HepG2 (cell line): ENCODE results near the gene UTP3. TPM values are rescaled to one million over a fixed set of nuclear protein-coding genes. Genes with fewer than 3 reads are reported as not detected.

ENCODE experiments used
- ERF ChIP-seq: IDR thresholded peaks from 2 replicates; pipeline ENCODE4 v1.6.1; 2018; ENCODE audit warnings: missing biosample characterization, missing genetic modification reagents
- EZH2 ChIP-seq: conservative IDR thresholded peaks from 2 replicates; pipeline ENCODE4 v1.6.1; 2012; ENCODE audit warnings: mild to moderate bottlenecking, low read depth, low read length, moderate library complexity
- GTF3A ChIP-seq: sonication (generic); formaldehyde crosslinking; conservative IDR thresholded peaks from 2 replicates; pipeline ENCODE4 v1.4.0; 2020; ENCODE audit warnings: mild to moderate bottlenecking, missing genetic modification reagents
- KLF12 ChIP-seq: sonication (generic); formaldehyde crosslinking; IDR thresholded peaks from 2 replicates; pipeline ENCODE4 v1.4.0; 2020; ENCODE audit warnings: missing genetic modification reagents, borderline replicate concordance
- KLF15 ChIP-seq: sonication (generic); formaldehyde crosslinking; IDR thresholded peaks from 2 replicates; pipeline ENCODE4 v1.8.1; 2023; ENCODE audit warnings: borderline replicate concordance, mild to moderate bottlenecking, inconsistent platforms, missing genetic modification reagents, mixed read lengths
- MAZ ChIP-seq, 2 experiments: sonication (generic) in 1 of 2; formaldehyde crosslinking in 1 of 2; IDR thresholded peaks; 2 replicates each; pipeline versions ENCODE4 v1.5.0 to v1.6.1; 2012 to 2020; ENCODE audit warnings: low read depth in 2 of 2, mild to moderate bottlenecking in 2 of 2, borderline replicate concordance in 1 of 2, improper control_type of control experiment in 1 of 2, low read length in 1 of 2, missing genetic modification reagents in 1 of 2, moderate library complexity in 1 of 2
- NCOA1 ChIP-seq: sonication (generic); formaldehyde crosslinking; IDR thresholded peaks from 2 replicates; pipeline ENCODE4 v1.9.0; 2021; ENCODE audit warnings: missing genetic modification reagents
- POLR2AphosphoS2 ChIP-seq: IDR thresholded peaks from 2 replicates; pipeline ENCODE4 v1.6.1; 2011; ENCODE audit warnings: low read depth, low read length, improper control_type of control experiment
- RFXAP ChIP-seq: sonication (generic); formaldehyde crosslinking; IDR thresholded peaks from 2 replicates; pipeline ENCODE4 v1.4.0; 2020; ENCODE audit warnings: missing genetic modification reagents, borderline replicate concordance
- SSRP1 ChIP-seq: IDR thresholded peaks from 2 replicates; pipeline ENCODE4 v1.6.1; 2016; ENCODE audit warnings: control low read depth
- THAP7 ChIP-seq: sonication (generic); formaldehyde crosslinking; IDR thresholded peaks from 2 replicates; pipeline ENCODE4 v1.8.1; 2023; ENCODE audit warnings: mild to moderate bottlenecking, missing genetic modification reagents
- WIZ ChIP-seq: sonication (generic); formaldehyde crosslinking; IDR thresholded peaks from 2 replicates; pipeline ENCODE4 v1.5.1; 2020; ENCODE audit warnings: mild to moderate bottlenecking, missing genetic modification reagents
- ZBTB8A ChIP-seq: sonication (generic); formaldehyde crosslinking; IDR thresholded peaks from 2 replicates; pipeline ENCODE4 v1.4.0; 2020; ENCODE audit warnings: mild to moderate bottlenecking, low read depth, missing genetic modification reagents, borderline replicate concordance
- ZHX2 ChIP-seq, 2 experiments: sonication (generic) in 1 of 2; formaldehyde crosslinking in 1 of 2; IDR thresholded peaks; 2 replicates each; pipeline versions ENCODE4 v1.6.1 to v1.9.0; 2014 to 2022; ENCODE audit warnings: antibody characterized with exemption in 1 of 2, borderline replicate concordance in 1 of 2, inconsistent platforms in 1 of 2, low read depth in 1 of 2, missing genetic modification reagents in 1 of 2
- ZNF24 ChIP-seq: fragments of 450-650 bp; IDR thresholded peaks from 2 replicates; pipeline ENCODE4 v1.6.1; 2017; ENCODE audit warnings: antibody characterized with exemption, mild to moderate bottlenecking
- ZSCAN21 ChIP-seq: sonication (generic); formaldehyde crosslinking; IDR thresholded peaks from 2 replicates; pipeline ENCODE4 v1.8.0; 2022; ENCODE audit warnings: mild to moderate bottlenecking, missing genetic modification reagents, moderate library complexity, borderline replicate concordance
- polyA plus RNA-seq, 8 experiments: library from polyadenylated mRNA; depleted of rRNA in 3 of 8; stranded (reverse) in 7 of 8; unstranded in 1 of 8; fragments of >200 nt; fragmentation: Illumina TruSeq in 4 of 8; extraction: Trizol in 4 of 8; gene quantifications; 2 replicates each; pipeline versions ENCODE4 v1.2.1 to v1.2.3, GENCODE V29; 2011 to 2016; ENCODE audit warnings: low read depth in 4 of 8, missing spikeins in 1 of 8, mixed read lengths in 1 of 8; ENCODE audit not compliant: insufficient read depth in 1 of 8
- total RNA-seq, 5 experiments: library from RNA; depleted of rRNA; stranded (reverse); fragments of >200 nt; fragmentation: Illumina TruSeq; extraction: Trizol; gene quantifications; 2 replicates each; pipeline ENCODE4 v1.2.3, GENCODE V29; 2016; ENCODE audit warnings: low read depth in 1 of 5
- TF ChIP-seq, protein P1 (sequence below): sonication (generic); formaldehyde crosslinking; IDR thresholded peaks from 2 replicates; pipeline ENCODE4 v1.8.0; 2022; ENCODE audit warnings: mild to moderate bottlenecking, missing genetic modification reagents, moderate library complexity
- TF ChIP-seq, protein P2 (sequence below): sonication (generic); formaldehyde crosslinking; IDR thresholded peaks from 2 replicates; pipeline ENCODE4 v1.8.0; 2022; ENCODE audit warnings: missing genetic modification reagents, low read depth, mild to moderate bottlenecking, borderline replicate concordance

The UTP3 gene
- total and polyA plus RNA-seq, 2 of the 13 experiments (the other 11 are each of a cell fraction or from before 2014, with no cell fraction given) = 6.9 to 19.5 TPM

- TF ChIP-seq KLF15 (CRISPR knock-in tag) = no peak
- no peak; the same call in 1 of the 2 replicates for TF ChIP-seq ZSCAN21 (CRISPR knock-in tag)
- TF ChIP-seq NCOA1 (CRISPR knock-in tag) = no peak
- TF ChIP-seq POLR2AphosphoS2 = no peak
- TF ChIP-seq THAP7 (CRISPR knock-in tag) = peak; percentile 94
- no peak for TF ChIP-seq WIZ (CRISPR knock-in tag)
- no peak; the same call in 1 of the 2 replicates for TF ChIP-seq ZBTB8A (CRISPR knock-in tag)
- TF ChIP-seq, protein P1, sequence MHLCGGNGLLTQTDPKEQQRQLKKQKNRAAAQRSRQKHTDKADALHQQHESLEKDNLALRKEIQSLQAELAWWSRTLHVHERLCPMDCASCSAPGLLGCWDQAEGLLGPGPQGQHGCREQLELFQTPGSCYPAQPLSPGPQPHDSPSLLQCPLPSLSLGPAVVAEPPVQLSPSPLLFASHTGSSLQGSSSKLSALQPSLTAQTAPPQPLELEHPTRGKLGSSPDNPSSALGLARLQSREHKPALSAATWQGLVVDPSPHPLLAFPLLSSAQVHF = no peak; the same call in 1 of the 2 replicates
- 0 out of 2 replicates have a peak, but pooled peaks have one; percentile 72 for TF ChIP-seq KLF12
- TF ChIP-seq ZHX2 (IDR thresholded peaks at IDR 0.05; ENCODE audit: low read depth) = peak; percentile 82
- TF ChIP-seq ZHX2 (CRISPR knock-in tag; IDR thresholded peaks at IDR 0.05; ENCODE audit: borderline replicate concordance) = peak; percentile 79; the same call in 1 of the 2 replicates
- TF ChIP-seq, protein P2, sequence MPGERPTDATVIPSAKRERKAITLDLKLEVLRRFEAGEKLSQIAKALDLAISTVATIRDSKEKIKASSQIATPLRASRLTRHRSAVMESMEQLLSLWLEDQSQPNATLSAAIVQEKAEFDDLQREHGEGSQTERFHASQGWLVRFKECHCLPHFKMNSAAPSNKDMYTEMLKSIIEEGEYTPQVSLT (CRISPR knock-in tag) = no peak
- 0 out of 2 replicates have a peak, but pooled peaks have one; percentile 74 for TF ChIP-seq GTF3A (CRISPR knock-in tag)
- TF ChIP-seq ERF (CRISPR knock-in tag) = peak; percentile 93
- no peak for TF ChIP-seq SSRP1
- TF ChIP-seq MAZ (IDR thresholded peaks at IDR 0.05; ENCODE audit: borderline replicate concordance, low read depth, low read length) = peak; percentile 56; the same call in 1 of the 2 replicates
- peak; percentile 87 for TF ChIP-seq MAZ (CRISPR knock-in tag; IDR thresholded peaks at IDR 0.05; ENCODE audit: low read depth)
- TF ChIP-seq ZNF24 = peak; percentile 81
- no peak for TF ChIP-seq EZH2
- TF ChIP-seq RFXAP (CRISPR knock-in tag) = peak; percentile 83; the same call in 1 of the 2 replicates
Observed at GRCh38 chr4:70687821-70688794, at the start of gene UTP3 (continued).
